HT1080 (cell line): Measurements from ENCODE around the gene SCAF1. TPM values are rescaled to one million over a fixed set of nuclear protein-coding genes. Genes with fewer than 3 reads are reported as not detected.

Experiments used
- DNase-seq: peaks from one replicate; pipeline ENCODE4 v3.0.0-alpha.2; 2015; ENCODE audit warnings: low read depth
- small RNA-seq: library from RNA; depleted of rRNA; stranded (forward); fragments of <200 nt; gene quantifications from one replicate; pipeline ENCODE3, GENCODE V24; 2014
- total RNA-seq: library from RNA; depleted of rRNA; stranded (reverse); fragments of >200 nt; shearing (Covaris generic); gene quantifications from 2 replicates; pipeline ENCODE4 v1.2.3, GENCODE V29; 2014; rRNA removed

Gene SCAF1
- total RNA-seq, 1 experiment from 2014 or later, result 31.7 TPM

- DNase-seq, result no peak
Measured at GRCh38 chr19:49704888-49705642, 63.1 kb downstream of the SCAF1 start.

DNA sequence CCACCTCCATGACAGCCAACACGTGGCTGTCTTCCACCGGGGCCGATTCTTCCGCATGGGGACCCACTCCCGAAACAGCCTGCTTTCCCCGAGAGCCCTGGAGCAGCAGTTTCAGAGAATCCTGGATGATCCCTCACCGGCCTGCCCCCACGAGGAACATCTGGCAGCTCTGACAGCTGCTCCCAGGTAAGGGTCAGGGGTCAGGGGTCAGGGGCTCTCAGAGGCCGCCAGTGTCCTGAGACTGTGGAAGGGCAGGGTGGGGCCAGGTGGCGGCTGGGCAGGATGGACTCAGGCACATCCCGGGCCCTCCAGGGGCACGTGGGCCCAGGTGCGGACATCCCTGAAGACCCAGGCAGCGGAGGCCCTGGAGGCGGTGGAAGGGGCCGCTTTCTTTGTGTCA is 63.9 kb downstream of the SCAF1 start:
- no peak for DNase-seq

Small RNA genes lying within 50 kb of the gene (small RNA-seq; reads per million reads assigned to genes)
- gene MIR5088, result not detected

Other genes starting within 250 kb of the SCAF1 start
- not detected in 2 replicates for gene PTH2, start 218.8 kb upstream of the SCAF1 start, total RNA-seq
- gene GFY, start 216.8 kb upstream of the SCAF1 start, total RNA-seq, result not detected in 2 replicates
- 0.07 and 1.7 TPM in 2 replicates for gene SLC17A7, start 200.7 kb upstream of the SCAF1 start, total RNA-seq
- gene PIH1D1, start 190.4 kb upstream of the SCAF1 start, total RNA-seq, result 203 and 223 TPM in 2 replicates
- gene ALDH16A1, start 189.0 kb upstream of the SCAF1 start, total RNA-seq, result 55.1 and 75.5 TPM in 2 replicates
- 6.8 and 7.3 TPM in 2 replicates for gene FLT3LG, start 168.0 kb upstream of the SCAF1 start, total RNA-seq
- gene RPL13A, start 154.6 kb upstream of the SCAF1 start, total RNA-seq, result 5,406 and 6,095 TPM in 2 replicates
- gene RPS11, start 145.8 kb upstream of the SCAF1 start, total RNA-seq, result 2,830 and 3,374 TPM in 2 replicates
- 3.9 and 8.7 TPM in 2 replicates for gene FCGRT, start 129.5 kb upstream of the SCAF1 start, total RNA-seq
- 11.7 and 13.7 TPM in 2 replicates for gene RCN3, start 114.2 kb upstream of the SCAF1 start, total RNA-seq
- gene NOSIP, start 61.7 kb upstream of the SCAF1 start, total RNA-seq, result 140 and 203 TPM in 2 replicates
- 0.70 and 1.1 TPM in 2 replicates for gene PRRG2, start 60.9 kb upstream of the SCAF1 start, total RNA-seq
- gene PRR12, start 51.0 kb upstream of the SCAF1 start, total RNA-seq, result 3.4 and 6.5 TPM in 2 replicates
- 23.5 and 26.7 TPM in 2 replicates for gene RRAS, start 2.1 kb upstream of the SCAF1 start, total RNA-seq
- gene IRF3, start 23.6 kb downstream of the SCAF1 start, total RNA-seq, result 55.9 and 62.7 TPM in 2 replicates
- gene BCL2L12, start 23.7 kb downstream of the SCAF1 start, total RNA-seq, result 21.2 and 26.0 TPM in 2 replicates
- gene PRMT1, start 35.1 kb downstream of the SCAF1 start, total RNA-seq, result 540 and 551 TPM in 2 replicates
- gene ADM5, start 47.4 kb downstream of the SCAF1 start, total RNA-seq, result 9.6 and 11.1 TPM in 2 replicates
- gene CPT1C, start 48.9 kb downstream of the SCAF1 start, total RNA-seq, result 0.84 TPM in 1 of 2 replicates, not detected in the other
- not detected in 2 replicates for gene TSKS, start 121.1 kb downstream of the SCAF1 start, total RNA-seq
- gene AP2A1, start 124.8 kb downstream of the SCAF1 start, total RNA-seq, result 63.5 and 75.0 TPM in 2 replicates
- gene FUZ, start 171.1 kb downstream of the SCAF1 start, total RNA-seq, result 69.5 and 72.2 TPM in 2 replicates
- 15.3 and 18.7 TPM in 2 replicates for gene MED25, start 176.1 kb downstream of the SCAF1 start, total RNA-seq
- gene PTOV1, start 208.9 kb downstream of the SCAF1 start, total RNA-seq, result 63.8 and 77.1 TPM in 2 replicates
- 55.5 and 57.2 TPM in 2 replicates for gene PNKP, start 225.4 kb downstream of the SCAF1 start, total RNA-seq
- gene AKT1S1, start 235.1 kb downstream of the SCAF1 start, total RNA-seq, result 30.4 and 46.2 TPM in 2 replicates
- 5.5 and 9.8 TPM in 2 replicates for gene TBC1D17, start 235.5 kb downstream of the SCAF1 start, total RNA-seq